B cell (primary cell): ENCODE measurements around the gene LPGAT1.

ENCODE experiments used
- CTCF ChIP-seq: fragments of 200-600 bp; IDR thresholded peaks from one replicate; pipeline ENCODE4 v1.8.0; 2022; ENCODE audit warnings: antibody characterized with exemption, mild to moderate bottlenecking
- EZH2 ChIP-seq: IDR thresholded peaks from 2 replicates; pipeline ENCODE4 v1.6.1; 2012; ENCODE audit warnings: borderline replicate concordance, low read depth, mild to moderate bottlenecking, moderate library complexity, low read length; ENCODE audit not compliant: insufficient read depth, poor library complexity, severe bottlenecking

GRCh38 chr1:211752317-211752716 lies 78.2 kb downstream of the LPGAT1 start:
- TF ChIP-seq CTCF = no peak
- TF ChIP-seq EZH2 = no peak
